Measurements from ENCODE around the gene TNFAIP2.

DNA sequence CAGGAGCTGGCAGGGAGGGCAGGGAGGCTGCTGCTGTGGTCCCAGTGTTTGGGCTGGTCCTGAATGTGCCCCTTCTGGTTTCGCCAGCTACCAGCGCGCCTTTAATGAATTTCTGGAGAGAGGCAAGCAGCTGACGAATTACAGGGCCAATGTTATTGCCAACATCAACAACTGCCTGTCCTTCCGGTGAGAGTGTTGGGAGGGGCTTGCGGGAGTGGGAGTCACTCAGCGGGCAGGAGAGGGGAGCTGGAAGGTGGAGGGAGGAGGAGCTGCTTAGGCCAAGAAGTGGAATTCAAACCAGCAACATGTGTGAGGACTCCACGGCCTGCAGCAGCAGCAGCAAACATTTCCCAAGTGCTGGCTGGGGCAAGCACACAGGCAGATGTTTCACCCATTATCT lies 7.7 kb downstream of the TNFAIP2 start:
- TF ChIP-seq POLR2A (IDR thresholded peaks at IDR 0.05) (no peak), POLR2AphosphoS5 (IDR thresholded peaks at IDR 0.05) (no peak)
- TF ChIP-seq, protein P1, sequence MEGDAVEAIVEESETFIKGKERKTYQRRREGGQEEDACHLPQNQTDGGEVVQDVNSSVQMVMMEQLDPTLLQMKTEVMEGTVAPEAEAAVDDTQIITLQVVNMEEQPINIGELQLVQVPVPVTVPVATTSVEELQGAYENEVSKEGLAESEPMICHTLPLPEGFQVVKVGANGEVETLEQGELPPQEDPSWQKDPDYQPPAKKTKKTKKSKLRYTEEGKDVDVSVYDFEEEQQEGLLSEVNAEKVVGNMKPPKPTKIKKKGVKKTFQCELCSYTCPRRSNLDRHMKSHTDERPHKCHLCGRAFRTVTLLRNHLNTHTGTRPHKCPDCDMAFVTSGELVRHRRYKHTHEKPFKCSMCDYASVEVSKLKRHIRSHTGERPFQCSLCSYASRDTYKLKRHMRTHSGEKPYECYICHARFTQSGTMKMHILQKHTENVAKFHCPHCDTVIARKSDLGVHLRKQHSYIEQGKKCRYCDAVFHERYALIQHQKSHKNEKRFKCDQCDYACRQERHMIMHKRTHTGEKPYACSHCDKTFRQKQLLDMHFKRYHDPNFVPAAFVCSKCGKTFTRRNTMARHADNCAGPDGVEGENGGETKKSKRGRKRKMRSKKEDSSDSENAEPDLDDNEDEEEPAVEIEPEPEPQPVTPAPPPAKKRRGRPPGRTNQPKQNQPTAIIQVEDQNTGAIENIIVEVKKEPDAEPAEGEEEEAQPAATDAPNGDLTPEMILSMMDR (IDR thresholded peaks at IDR 0.05), result no peak

Data from transverse colon (tissue), 4 donors.